ENCODE data around the gene G2E3.
A peak's percentile ranks its signal among the peaks of the same experiment; 100 is the strongest.

G2E3 gene

GRCh38 chr14:30657606-30658163 is 98.7 kb downstream of the G2E3 start:
- H3K4me3 ChIP-seq (ENCODE audit: low read depth, low read length), result no peak overlapping the region
- TF ChIP-seq CTCF (IDR thresholded peaks at IDR 0.05; ENCODE audit: low read depth, low read length), result peak; percentile 35
- in situ Hi-C loops (cut with HindIII; ENCODE audit: low sequenced_read_pairs), result no loop called here
- DNase-seq (ENCODE audit: low read depth, low spot score), result peak; percentile 10

GRCh38 chr14:30658645-30659044 is 99.7 kb downstream of the G2E3 start:
- no peak for TF ChIP-seq CTCF (IDR thresholded peaks at IDR 0.05; ENCODE audit: low read depth, low read length)
- no peak overlapping the region for H3K4me3 ChIP-seq (ENCODE audit: low read depth, low read length)

GRCh38 chr14:30669594-30669993 is 110.6 kb downstream of the G2E3 start:
- no peak for TF ChIP-seq CTCF (IDR thresholded peaks at IDR 0.05; ENCODE audit: low read depth, low read length)
- no peak overlapping the region for H3K4me3 ChIP-seq (ENCODE audit: low read depth, low read length)
- in situ Hi-C loops (cut with HindIII; ENCODE audit: low sequenced_read_pairs), result no loop called here
- DNase-seq (ENCODE audit: low read depth, low spot score), result no peak

More at GRCh38 chr14:30658645-30659044, 99.7 kb downstream of the G2E3 start:
- DNase-seq (ENCODE audit: low read depth, low spot score), result no peak
- in situ Hi-C loops (cut with HindIII; ENCODE audit: low sequenced_read_pairs), result no loop called here

All from astrocyte of the spinal cord (primary cell).